B cell (primary cell): ENCODE measurements around the gene H6PD. TPM values are rescaled to one million over a fixed set of nuclear protein-coding genes. Genes with fewer than 3 reads are reported as not detected.

ENCODE experiments used
- ATAC-seq: fragments of 200-7000 bp; cut with Tn5 transposase; one replicate; pipeline ENCODE4 v1.10.0; 2021; ENCODE audit warnings: low read depth, mild to moderate bottlenecking, moderate number of reproducible peaks, moderate library complexity
- CTCF ChIA-PET: fragments of 350-600 bp; sonication (Branson Sonifier 250); formaldehyde crosslinking; loops from one replicate; lab custom pipeline; 2021; ENCODE audit warnings: antibody characterized with exemption, inconsistent platforms; lab: Charles Lee
- POLR2A ChIA-PET: fragments of 350-600 bp; sonication (Branson Sonifier 250); formaldehyde crosslinking; loops from one replicate; lab custom pipeline; 2021; ENCODE audit warnings: antibody characterized with exemption; lab: Charles Lee
- DNase-seq: peaks from one replicate; pipeline ENCODE4 v3.0.0; 2013
- H2AFZ ChIP-seq: 2 replicates; pipeline ENCODE4 v1.6.1; 2012; ENCODE audit warnings: mild to moderate bottlenecking, low read depth, low read length; ENCODE audit not compliant: insufficient read depth, poor library complexity, severe bottlenecking
- H3K27ac ChIP-seq, 2 donors: 1 replicate in 1 of 2; 2 replicates in 1 of 2; pipeline ENCODE4 v1.5.1; 2012 to 2013; ENCODE audit warnings: low read length in 2 of 2, mild to moderate bottlenecking in 2 of 2, moderate library complexity in 1 of 2
- H3K27me3 ChIP-seq, 4 experiments: fragments of 200-600 bp in 1 of 4; sonication (generic) in 1 of 4; replicated peaks in 1 of 4; 1 replicate in 2 of 4; 2 replicates in 2 of 4; pipeline versions ENCODE4 v1.6.1 to v1.7.0; 2013 to 2016; ENCODE audit warnings: low read length in 3 of 4, mild to moderate bottlenecking in 2 of 4, mixed read lengths in 1 of 4, moderate library complexity in 1 of 4; ENCODE audit not compliant: insufficient read depth in 4 of 4, control insufficient read depth in 3 of 4; ENCODE audit errors: control extremely low read depth in 1 of 4
- H3K36me3 ChIP-seq, 2 experiments: replicated peaks in 1 of 2; 1 replicate in 1 of 2; 2 replicates in 1 of 2; pipeline versions ENCODE4 v1.6.1 to v1.7.1; 2013; ENCODE audit warnings: low read length in 1 of 2; ENCODE audit not compliant: insufficient read depth in 2 of 2, control insufficient read depth in 1 of 2; ENCODE audit errors: control extremely low read depth in 1 of 2, extremely low read depth in 1 of 2
- H3K4me1 ChIP-seq, 2 donors: fragments of 200-600 bp in 1 of 2; sonication (generic) in 1 of 2; 1 replicate in 1 of 2; 2 replicates in 1 of 2; pipeline versions ENCODE4 v1.5.1 to v1.6.1; 2013 to 2017; ENCODE audit warnings: low read length in 2 of 2; ENCODE audit not compliant: control insufficient read depth in 2 of 2, insufficient read depth in 2 of 2
- H3K4me2 ChIP-seq: replicated peaks from 2 replicates; pipeline ENCODE3; 2012; ENCODE audit warnings: mild to moderate bottlenecking, low read depth, low read length; ENCODE audit not compliant: poor library complexity, severe bottlenecking
- H3K4me3 ChIP-seq, 5 experiments: fragments of 200-600 bp in 1 of 5; sonication (generic) in 1 of 5; 1 replicate in 3 of 5; 2 replicates in 2 of 5; pipeline versions ENCODE4 v1.5.1 to v1.7.0; 2011 to 2016; ENCODE audit warnings: low read length in 4 of 5, mild to moderate bottlenecking in 4 of 5, low read depth in 2 of 5, control low read depth in 1 of 5, moderate library complexity in 1 of 5; ENCODE audit not compliant: insufficient read depth in 1 of 5; ENCODE audit errors: control extremely low read depth in 1 of 5, extremely low read depth in 1 of 5
- H3K79me2 ChIP-seq: fragments of 200-600 bp; sonication (generic); one replicate; pipeline ENCODE4 v1.6.0; 2016; ENCODE audit warnings: low read length; ENCODE audit not compliant: control insufficient read depth, insufficient read depth
- H3K9ac ChIP-seq: fragments of 200-600 bp; sonication (generic); 2 replicates; pipeline ENCODE4 v1.6.1; 2017; ENCODE audit warnings: mild to moderate bottlenecking, low read length, moderate library complexity
- H3K9me3 ChIP-seq, 3 donors: one replicate each; pipeline versions ENCODE4 v1.6.1 to v1.7.1; 2013; ENCODE audit warnings: low read length in 2 of 3; ENCODE audit not compliant: control insufficient read depth in 2 of 3, insufficient read depth in 1 of 3; ENCODE audit errors: control extremely low read depth in 1 of 3
- H4K20me1 ChIP-seq: 2 replicates; pipeline ENCODE4 v1.6.0; 2012; ENCODE audit warnings: mild to moderate bottlenecking, low read length; ENCODE audit not compliant: insufficient read depth, control insufficient read depth, poor library complexity, severe bottlenecking
- H3K27ac Mint-ChIP-seq: one replicate; pipeline ENCODE4 v1.8.0; 2021; ENCODE audit warnings: mixed read lengths
- H3K27me3 Mint-ChIP-seq: one replicate; pipeline ENCODE4 v1.8.0; 2021; ENCODE audit warnings: mixed read lengths
- H3K4me1 Mint-ChIP-seq: one replicate; pipeline ENCODE4 v1.8.0; 2021; ENCODE audit warnings: mixed read lengths
- H3K4me3 Mint-ChIP-seq: one replicate; pipeline ENCODE4 v1.8.0; 2021; ENCODE audit warnings: mixed read lengths
- H3K9me3 Mint-ChIP-seq: one replicate; pipeline ENCODE4 v1.8.0; 2022; ENCODE audit warnings: mixed read lengths; ENCODE audit not compliant: insufficient read depth
- CTCF ChIP-seq: fragments of 200-600 bp; IDR thresholded peaks from one replicate; pipeline ENCODE4 v1.8.0; 2022; ENCODE audit warnings: antibody characterized with exemption, mild to moderate bottlenecking
- EZH2 ChIP-seq: IDR thresholded peaks from 2 replicates; pipeline ENCODE4 v1.6.1; 2012; ENCODE audit warnings: borderline replicate concordance, low read depth, mild to moderate bottlenecking, moderate library complexity, low read length; ENCODE audit not compliant: insufficient read depth, poor library complexity, severe bottlenecking
- WGBS: methylation state at CpG from one replicate; pipeline ENCODE4 v1.1.5; 2013; ENCODE audit warnings: missing lambda C conversion rate; ENCODE audit not compliant: insufficient coverage; 5-methylcytosine and 5-hydroxymethylcytosine counted together
- intact Hi-C: fragments of 100-400 bp; cut with micrococcal nuclease; formaldehyde crosslinking; loops from one replicate; pipeline ENCODE4 v1.10.0; 2022
- polyA plus RNA-seq: library from polyadenylated mRNA; depleted of rRNA; stranded (reverse); fragments of >200 nt; gene quantifications from 2 replicates; pipeline ENCODE4 v1.2.3, GENCODE V29; 2012
- total RNA-seq, 2 donors: library from RNA; stranded (reverse); fragments of 120-200 nt in 1 of 2; gene quantifications; 1 replicate in 1 of 2; 2 replicates in 1 of 2; pipeline versions ENCODE4 v1.2.3 to v1.2.4, GENCODE V29; 2013 to 2022

Gene H6PD
- total and polyA plus RNA-seq, 2 donors (not counting 1 experiment from before 2014, with no cell fraction given), result 11.3 to 30.2 TPM

GRCh38 chr1:9284061-9284460 lies 49.5 kb downstream of the H6PD start:
- TF ChIP-seq EZH2, result no peak
- TF ChIP-seq CTCF, result no peak
- no peak overlapping the region for H3K4me3 Mint-ChIP-seq
- CTCF ChIA-PET, result interaction anchor here (0.6 to 5.5 kb wide), 4 partner anchors 10 to 212 kb away, joined by 3 to 38 read pairs (median 20); no protein-coding TSS in a partner anchor
- H3K4me3 ChIP-seq, result no peak overlapping the region
- intact Hi-C loops, result no loop called here
- H3K9me3 Mint-ChIP-seq, result peaks cover 13% of the 10 kb centered on the region
- H3K27me3 ChIP-seq, result peaks cover 0 to 14% (median 4%) of the 10 kb centered on the region in 4 experiments
- DNase-seq, result no peak
- H3K4me1 ChIP-seq, result peaks cover 0 to 18% of the 10 kb centered on the region in 2 donors
- no peak overlapping the region for H3K4me2 ChIP-seq
- H3K9me3 ChIP-seq, result peaks cover 0 to 27% (median 11%) of the 10 kb centered on the region in 3 donors
- peaks cover 17% of the 10 kb centered on the region for H3K4me1 Mint-ChIP-seq
- no peak overlapping the region for H3K27ac Mint-ChIP-seq
- H3K36me3 ChIP-seq, result no peaks in the 10 kb centered on the region
- POLR2A ChIA-PET, result no interaction called here
- no peaks in the 10 kb centered on the region for H4K20me1 ChIP-seq
- H3K9ac ChIP-seq, result no peak overlapping the region
- ATAC-seq, result no peak
- peaks cover 14% of the 10 kb centered on the region for H3K27me3 Mint-ChIP-seq
- WGBS, result 40% methylated on average over 2 of the region's 2 CpGs
- no peak overlapping the region for H2AFZ ChIP-seq
- H3K27ac ChIP-seq, result no peak overlapping the region
- H3K79me2 ChIP-seq, result no peaks in the 10 kb centered on the region

GRCh38 chr1:9286556-9286955 lies 52.0 kb downstream of the H6PD start:
- no peaks in the 10 kb centered on the region for H3K79me2 ChIP-seq
- intact Hi-C loops, result no loop called here
- H3K36me3 ChIP-seq, result no peaks in the 10 kb centered on the region
- H3K4me1 ChIP-seq, result peaks cover 0 to 13% of the 10 kb centered on the region in 2 donors
- CTCF ChIA-PET, result interaction anchor here (1.0 to 6.2 kb wide), 3 partner anchors 20 to 170 kb away, joined by 3 to 352 read pairs (median 38); no protein-coding TSS in a partner anchor
- H3K4me3 Mint-ChIP-seq, result no peak overlapping the region
- H3K4me3 ChIP-seq, result no peak overlapping the region
- no peak overlapping the region for H3K9ac ChIP-seq
- peaks cover 2% of the 10 kb centered on the region for H3K27me3 Mint-ChIP-seq
- peaks cover 0 to 8% (median 0%) of the 10 kb centered on the region in 4 experiments for H3K27me3 ChIP-seq
- TF ChIP-seq EZH2 (no peak), CTCF (no peak)
- H3K4me1 Mint-ChIP-seq, result peaks cover 10% of the 10 kb centered on the region
- POLR2A ChIA-PET, result no interaction called here
- 67% methylated on average over 6 of the region's 6 CpGs for WGBS
- H3K27ac Mint-ChIP-seq, result no peak overlapping the region
- no peak for ATAC-seq
- H3K27ac ChIP-seq, result no peak overlapping the region
- no peak overlapping the region for H3K4me2 ChIP-seq
- no peak overlapping the region for H2AFZ ChIP-seq
- H3K9me3 Mint-ChIP-seq, result peaks cover 13% of the 10 kb centered on the region
- H3K9me3 ChIP-seq, result peaks cover 0 to 27% (median 11%) of the 10 kb centered on the region in 3 donors
- DNase-seq, result no peak
- no peaks in the 10 kb centered on the region for H4K20me1 ChIP-seq
